ENCODE results near the gene HMG20A. TPM values are rescaled to one million over a fixed set of nuclear protein-coding genes. Genes with fewer than 3 reads are reported as not detected.

Gene HMG20A
- total and polyA plus RNA-seq, 5 donors: 20.4 to 51.9 (median 39.9) TPM

DNA sequence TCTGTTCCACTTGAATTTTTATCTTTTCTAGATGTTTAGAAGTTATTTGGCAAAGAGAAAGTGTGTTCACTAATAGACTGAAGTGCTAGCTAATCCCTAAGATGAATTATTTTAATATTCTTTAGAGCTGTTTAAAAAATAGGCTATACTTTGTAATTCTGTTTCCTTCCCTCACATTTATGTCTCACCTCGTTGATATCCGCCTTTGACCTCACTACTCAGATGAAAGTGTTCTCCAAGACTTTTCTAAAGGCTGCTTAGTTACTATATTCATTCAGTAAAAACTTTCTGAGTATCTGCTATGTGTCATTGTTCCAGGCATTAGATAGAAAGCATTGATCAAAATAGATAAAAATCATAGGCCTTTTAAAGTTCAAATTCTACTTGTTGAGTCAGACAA, 38.3 kb downstream of the HMG20A start:
- Histone ChIP-seq H3K27ac (ENCODE audit: low read length) (no peak overlapping the region), H3K9me3 (ENCODE audit: control insufficient read depth, low read length) (no peaks in the 10 kb centered on the region), H3K4me1 (ENCODE audit: control insufficient read depth, insufficient read depth, low read length) (peaks cover 7% of the 10 kb centered on the region), H3K27me3 (ENCODE audit: control insufficient read depth, insufficient read depth) (no peaks in the 10 kb centered on the region), H3K4me3 (ENCODE audit: low read length) (no peak overlapping the region)
- WGBS: 76% methylated on average over 2 of the region's 2 CpGs
- intact Hi-C loops (cut with DNase I): no loop called here
- ATAC-seq: no peak
- DNase-seq: no peak

DNA sequence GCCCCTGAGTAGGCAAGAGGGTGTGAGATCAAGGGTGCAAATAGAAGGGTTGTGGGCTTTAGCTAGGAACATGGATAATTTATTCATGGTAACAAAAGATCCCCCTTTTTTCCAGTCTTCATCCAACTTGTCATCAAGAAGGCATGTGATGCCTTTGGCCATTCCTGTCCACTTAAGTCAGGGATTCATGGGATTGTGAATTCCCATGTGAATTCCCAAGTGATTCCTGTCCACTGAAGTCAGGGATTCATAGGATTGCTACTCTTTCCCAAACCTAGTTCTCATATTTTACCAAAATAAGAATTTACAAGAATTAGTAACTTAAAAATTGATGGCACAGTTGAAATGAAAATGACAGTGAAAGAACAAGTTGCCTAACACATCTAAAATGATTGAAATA, 40.8 kb downstream of the HMG20A start:
- no peak overlapping the region for H3K4me3 ChIP-seq (ENCODE audit: low read length)
- no peak overlapping the region for H3K27ac ChIP-seq (ENCODE audit: low read length)
- H3K27me3 ChIP-seq (ENCODE audit: control insufficient read depth, insufficient read depth): no peaks in the 10 kb centered on the region
- ATAC-seq: no peak
- no peaks in the 10 kb centered on the region for H3K9me3 ChIP-seq (ENCODE audit: control insufficient read depth, low read length)
- H3K4me1 ChIP-seq (ENCODE audit: control insufficient read depth, insufficient read depth, low read length): peaks cover 4% of the 10 kb centered on the region
- intact Hi-C loops (cut with DNase I): no loop called here
- DNase-seq: no peak

DNA sequence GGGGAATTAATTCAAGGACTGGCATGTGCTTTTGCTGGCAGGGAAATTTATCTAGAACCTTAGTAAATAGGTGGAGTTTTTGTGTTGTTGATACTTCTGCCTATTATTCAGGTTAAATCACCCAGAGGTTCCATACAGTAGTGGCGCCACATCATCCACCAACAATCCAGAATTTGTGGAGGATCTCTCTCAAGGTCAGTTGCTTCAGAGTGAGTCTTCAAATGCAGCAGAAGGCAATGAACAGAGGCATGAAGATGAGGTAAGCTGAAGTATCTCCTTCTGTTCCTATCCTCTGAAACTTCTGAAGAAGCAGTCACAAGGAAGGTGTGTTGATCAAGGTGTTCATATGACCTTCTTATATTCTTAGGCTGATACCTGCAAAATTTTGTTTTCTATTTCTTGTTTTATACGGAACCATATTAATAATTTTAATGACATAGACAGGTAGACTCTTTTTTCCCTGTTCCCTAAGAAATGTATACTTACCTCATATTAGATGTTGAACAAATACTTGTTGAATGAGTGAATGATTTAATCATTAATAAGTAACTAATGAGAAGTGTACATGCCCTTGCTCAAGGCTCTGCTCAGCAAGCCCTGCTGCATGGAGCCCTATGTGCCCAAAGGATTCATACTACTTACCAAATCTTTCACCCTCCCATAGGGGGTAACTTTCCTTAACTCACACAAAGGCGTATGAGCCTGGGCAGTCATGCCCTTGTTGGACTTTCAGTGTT, 43.6 kb downstream of the HMG20A start:
- ATAC-seq: no peak
- Histone ChIP-seq H3K4me3 (ENCODE audit: low read length) (no peak overlapping the region), H3K27me3 (ENCODE audit: control insufficient read depth, insufficient read depth) (no peaks in the 10 kb centered on the region), H3K9me3 (ENCODE audit: control insufficient read depth, low read length) (no peaks in the 10 kb centered on the region), H3K4me1 (ENCODE audit: control insufficient read depth, insufficient read depth, low read length) (peaks cover 1% of the 10 kb centered on the region), H3K27ac (ENCODE audit: low read length) (no peak overlapping the region)
- DNase-seq: no peak
- intact Hi-C loops (cut with DNase I): no loop called here
- WGBS: 97% methylated on average over 3 of the region's 3 CpGs

DNA sequence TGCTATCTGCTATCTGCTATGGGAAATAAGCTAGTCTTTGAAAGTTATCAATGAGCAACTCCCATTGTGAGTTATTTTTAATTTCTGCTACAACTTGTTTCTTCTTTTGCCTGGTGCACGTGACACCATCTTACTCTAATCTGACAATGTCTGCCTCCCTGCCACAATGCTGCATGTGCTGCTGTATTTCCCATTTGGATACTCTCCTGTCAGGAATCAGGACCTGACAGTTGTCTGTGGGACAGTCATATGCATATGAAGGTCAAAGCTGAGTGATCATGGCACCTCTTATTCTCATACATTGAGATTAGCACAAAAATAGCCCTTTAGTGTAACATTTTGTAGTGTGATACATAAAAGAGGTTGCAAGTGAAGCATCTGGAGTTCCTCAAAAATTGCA, 45.8 kb downstream of the HMG20A start:
- WGBS: 67% methylated on average over 1 of the region's 1 CpG
- intact Hi-C loops (cut with DNase I): no loop called here
- DNase-seq (no peak), ATAC-seq (peak; percentile 45 to 47)
- H3K4me3 ChIP-seq (ENCODE audit: low read length): no peak overlapping the region
- peak overlapping the region; percentile 53 for H3K27ac ChIP-seq (ENCODE audit: low read length)
- no peaks in the 10 kb centered on the region for H3K27me3 ChIP-seq (ENCODE audit: control insufficient read depth, insufficient read depth)
- H3K4me1 ChIP-seq (ENCODE audit: control insufficient read depth, insufficient read depth, low read length): peaks cover 1% of the 10 kb centered on the region
- H3K9me3 ChIP-seq (ENCODE audit: control insufficient read depth, low read length): no peaks in the 10 kb centered on the region

DNA sequence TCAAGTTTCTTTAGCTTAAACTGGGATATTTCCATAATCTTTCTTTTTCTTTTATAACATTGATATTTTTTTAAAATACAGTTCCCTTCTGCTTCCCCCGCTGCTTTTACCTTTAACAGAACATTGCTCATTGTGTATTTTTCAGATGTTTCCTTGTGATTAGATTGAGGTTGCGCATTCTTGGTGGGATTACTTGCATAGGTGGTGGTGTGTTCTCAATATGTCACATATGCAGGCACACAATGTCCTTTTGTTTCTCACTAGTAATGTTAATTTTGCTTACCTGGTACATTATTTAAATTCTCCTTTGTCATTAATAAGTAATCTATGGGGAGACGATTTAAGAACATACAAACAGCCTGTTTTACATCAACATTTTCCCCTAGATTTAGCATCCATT, 48.2 kb downstream of the HMG20A start:
- H3K27me3 ChIP-seq (ENCODE audit: control insufficient read depth, insufficient read depth): no peaks in the 10 kb centered on the region
- intact Hi-C loops (cut with DNase I): no loop called here
- DNase-seq (no peak), ATAC-seq (no peak)
- H3K27ac ChIP-seq (ENCODE audit: low read length): no peak overlapping the region
- 89% methylated on average over 3 of the region's 3 CpGs for WGBS
- H3K4me1 ChIP-seq (ENCODE audit: control insufficient read depth, insufficient read depth, low read length): peaks cover 1% of the 10 kb centered on the region
- no peak overlapping the region for H3K4me3 ChIP-seq (ENCODE audit: low read length)
- H3K9me3 ChIP-seq (ENCODE audit: control insufficient read depth, low read length): no peaks in the 10 kb centered on the region

DNA sequence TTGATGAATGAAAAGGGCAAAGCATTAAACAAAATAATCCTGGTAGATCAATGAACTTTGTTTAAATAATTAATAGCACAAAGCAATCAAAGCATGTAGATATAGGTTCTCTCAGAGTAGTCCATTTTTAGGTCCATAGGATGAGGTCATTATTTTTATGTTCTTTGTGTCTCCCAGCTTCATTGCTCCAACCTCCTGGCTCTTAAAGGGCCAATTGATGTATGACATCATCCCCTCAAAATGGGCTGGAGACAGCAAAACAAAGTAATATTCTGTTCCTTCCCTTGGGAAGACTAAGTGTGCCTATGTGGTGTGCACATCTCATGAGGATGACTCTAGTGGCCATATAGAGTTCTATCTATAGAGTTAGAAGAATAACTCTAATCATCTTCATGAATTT, 49.5 kb downstream of the HMG20A start:
- ATAC-seq: no peak
- Histone ChIP-seq H3K27me3 (ENCODE audit: control insufficient read depth, insufficient read depth) (no peaks in the 10 kb centered on the region), H3K4me3 (ENCODE audit: low read length) (no peak overlapping the region), H3K9me3 (ENCODE audit: control insufficient read depth, low read length) (no peaks in the 10 kb centered on the region), H3K27ac (ENCODE audit: low read length) (no peak overlapping the region), H3K4me1 (ENCODE audit: control insufficient read depth, insufficient read depth, low read length) (peaks cover 1% of the 10 kb centered on the region)
- intact Hi-C loops (cut with DNase I): no loop called here
- no peak for DNase-seq

DNA sequence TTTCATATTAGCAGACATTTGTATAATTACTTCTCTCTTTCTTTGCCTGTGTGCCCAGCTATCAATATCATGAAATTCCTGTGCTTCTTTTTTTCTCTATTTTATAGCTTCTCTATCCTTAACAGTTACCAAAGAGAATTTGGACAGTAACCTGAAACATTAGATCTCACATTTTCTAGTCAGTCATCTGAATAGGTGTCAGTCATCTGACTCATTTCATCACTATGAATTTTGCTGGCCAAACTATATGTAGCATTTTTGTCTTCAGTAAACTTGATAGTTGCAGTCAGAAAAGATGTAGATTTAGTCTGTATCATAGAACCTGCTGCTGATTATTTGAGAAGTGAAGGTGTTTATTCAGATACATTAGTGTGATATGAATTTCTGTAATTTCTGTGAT, 52.6 kb downstream of the HMG20A start:
- intact Hi-C loops (cut with DNase I): no loop called here
- no peak overlapping the region for H3K27ac ChIP-seq (ENCODE audit: low read length)
- H3K4me3 ChIP-seq (ENCODE audit: low read length): no peak overlapping the region
- DNase-seq (no peak), ATAC-seq (no peak)
- H3K9me3 ChIP-seq (ENCODE audit: control insufficient read depth, low read length): no peaks in the 10 kb centered on the region
- peaks cover 1% of the 10 kb centered on the region for H3K4me1 ChIP-seq (ENCODE audit: control insufficient read depth, insufficient read depth, low read length)
- no peaks in the 10 kb centered on the region for H3K27me3 ChIP-seq (ENCODE audit: control insufficient read depth, insufficient read depth)

DNA sequence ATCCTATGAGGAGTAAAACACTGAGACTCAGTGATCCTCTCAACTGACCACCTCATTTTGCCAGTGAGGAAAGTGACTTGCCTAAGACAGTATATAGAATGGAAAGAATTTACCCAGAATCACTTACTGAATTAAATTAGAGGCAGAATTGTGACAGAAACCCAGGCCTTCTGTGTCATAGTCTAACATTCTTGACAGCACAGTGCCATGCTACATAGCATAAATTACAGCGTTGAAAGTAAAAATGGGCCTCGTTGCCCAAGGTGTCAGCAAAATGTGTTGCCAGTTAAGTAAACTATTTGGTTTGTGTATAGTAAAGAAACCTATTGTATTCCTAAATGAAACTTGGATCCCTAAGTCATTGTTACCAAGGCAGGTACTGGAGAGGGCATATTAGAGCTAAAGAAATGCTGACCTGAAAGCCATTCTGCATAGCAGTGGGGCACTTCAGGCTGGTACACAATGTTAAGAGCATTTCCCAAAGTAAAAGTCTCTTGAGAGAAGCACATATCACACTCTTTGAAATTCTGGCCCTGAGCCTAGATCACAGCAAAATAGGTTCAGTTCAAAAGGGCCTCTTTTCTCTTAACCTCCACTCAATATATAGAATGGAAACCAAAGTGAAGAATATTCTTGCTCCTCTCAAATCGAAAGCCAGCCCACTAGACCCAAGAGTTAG, 53.8 kb downstream of the HMG20A start:
- Histone ChIP-seq H3K4me3 (ENCODE audit: low read length) (no peak overlapping the region), H3K4me1 (ENCODE audit: control insufficient read depth, insufficient read depth, low read length) (peaks cover 1% of the 10 kb centered on the region), H3K9me3 (ENCODE audit: control insufficient read depth, low read length) (no peaks in the 10 kb centered on the region), H3K27me3 (ENCODE audit: control insufficient read depth, insufficient read depth) (no peaks in the 10 kb centered on the region), H3K27ac (ENCODE audit: low read length) (peak overlapping the region; percentile 53)
- no peak for DNase-seq
- WGBS: 77% methylated on average over 3 of the region's 3 CpGs
- ATAC-seq: peak; percentile 79 to 86
- intact Hi-C loops (cut with DNase I): no loop called here

DNA sequence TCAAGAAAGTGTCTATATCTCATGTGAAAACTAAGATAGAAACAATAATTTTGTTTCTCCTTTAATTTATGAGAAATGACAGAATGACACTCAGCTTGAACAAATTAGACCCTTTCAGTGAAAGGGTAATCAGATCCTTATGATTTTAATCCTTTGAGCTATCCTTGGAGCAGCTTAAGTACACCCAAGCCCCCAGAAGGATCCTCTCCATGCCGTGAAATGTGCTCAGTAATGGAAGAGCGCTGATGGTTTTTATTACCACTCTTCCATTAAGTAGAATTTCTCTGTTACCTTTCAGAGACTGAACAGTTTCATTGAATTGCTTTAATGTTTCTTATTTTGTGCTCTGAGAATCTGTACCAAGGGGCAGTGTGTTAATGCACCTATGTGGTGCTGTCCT, 54.3 kb downstream of the HMG20A start:
- DNase-seq (no peak), ATAC-seq (no peak)
- peak overlapping the region; percentile 82 for H3K27ac ChIP-seq (ENCODE audit: low read length)
- H3K9me3 ChIP-seq (ENCODE audit: control insufficient read depth, low read length): no peaks in the 10 kb centered on the region
- H3K4me1 ChIP-seq (ENCODE audit: control insufficient read depth, insufficient read depth, low read length): peaks cover 1% of the 10 kb centered on the region
- intact Hi-C loops (cut with DNase I): no loop called here
- no peaks in the 10 kb centered on the region for H3K27me3 ChIP-seq (ENCODE audit: control insufficient read depth, insufficient read depth)
- WGBS: 96% methylated on average over 2 of the region's 2 CpGs
- H3K4me3 ChIP-seq (ENCODE audit: low read length): no peak overlapping the region

DNA sequence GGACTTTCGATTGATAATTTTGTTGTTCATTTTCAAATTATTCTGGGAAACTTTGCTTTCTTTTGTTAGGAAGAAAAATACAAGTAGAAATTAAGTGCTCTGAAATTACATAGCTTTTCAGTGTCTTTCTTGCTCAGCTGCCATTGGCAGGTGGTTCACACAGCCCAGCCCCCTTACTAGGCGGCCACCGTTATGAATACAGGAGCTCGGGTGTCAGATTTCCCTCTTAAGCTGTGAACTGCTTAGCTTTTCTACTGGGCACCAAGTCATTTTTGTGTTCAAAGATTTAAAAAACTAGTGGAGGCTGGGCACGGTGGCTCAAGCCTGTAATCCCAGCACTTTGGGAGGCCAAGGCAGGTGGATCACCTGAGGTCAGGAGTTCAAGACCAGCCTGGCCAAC, 55.2 kb downstream of the HMG20A start:
- intact Hi-C loops (cut with DNase I): no loop called here
- Histone ChIP-seq H3K9me3 (ENCODE audit: control insufficient read depth, low read length) (no peaks in the 10 kb centered on the region), H3K27me3 (ENCODE audit: control insufficient read depth, insufficient read depth) (no peaks in the 10 kb centered on the region), H3K27ac (ENCODE audit: low read length) (no peak overlapping the region), H3K4me1 (ENCODE audit: control insufficient read depth, insufficient read depth, low read length) (peaks cover 1% of the 10 kb centered on the region), H3K4me3 (ENCODE audit: low read length) (no peak overlapping the region)
- ATAC-seq: no peak
- DNase-seq: no peak
- 78% methylated on average over 5 of the region's 5 CpGs for WGBS

DNA sequence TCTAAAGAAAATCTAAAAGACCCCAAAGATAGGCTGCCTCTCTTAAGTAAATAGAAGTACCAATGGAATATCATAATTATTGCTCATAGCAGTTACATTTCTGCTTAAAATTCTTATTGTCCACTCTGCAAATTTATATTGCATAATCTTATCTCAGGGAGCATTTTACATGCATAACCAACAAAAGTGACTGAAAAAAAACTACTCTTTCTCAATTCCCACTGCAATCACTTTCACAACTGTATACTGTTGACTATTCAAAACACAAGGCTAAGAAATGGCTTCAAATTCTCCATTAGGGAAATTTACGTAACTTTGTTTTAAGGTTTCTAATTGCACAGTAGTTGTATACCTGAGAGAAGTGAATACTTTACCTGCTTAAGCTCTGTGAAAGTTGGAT, 56.3 kb downstream of the HMG20A start:
- Histone ChIP-seq H3K9me3 (ENCODE audit: control insufficient read depth, low read length) (no peaks in the 10 kb centered on the region), H3K4me1 (ENCODE audit: control insufficient read depth, insufficient read depth, low read length) (peaks cover 1% of the 10 kb centered on the region), H3K4me3 (ENCODE audit: low read length) (no peak overlapping the region), H3K27me3 (ENCODE audit: control insufficient read depth, insufficient read depth) (no peaks in the 10 kb centered on the region), H3K27ac (ENCODE audit: low read length) (no peak overlapping the region)
- ATAC-seq: no peak
- DNase-seq: no peak
- intact Hi-C loops (cut with DNase I): no loop called here
- WGBS: 92% methylated on average over 1 of the region's 1 CpG

All from right cardiac atrium (tissue), 5 donors.